ENCODE data around the gene ARHGAP12.

The ARHGAP12 gene

DNA sequence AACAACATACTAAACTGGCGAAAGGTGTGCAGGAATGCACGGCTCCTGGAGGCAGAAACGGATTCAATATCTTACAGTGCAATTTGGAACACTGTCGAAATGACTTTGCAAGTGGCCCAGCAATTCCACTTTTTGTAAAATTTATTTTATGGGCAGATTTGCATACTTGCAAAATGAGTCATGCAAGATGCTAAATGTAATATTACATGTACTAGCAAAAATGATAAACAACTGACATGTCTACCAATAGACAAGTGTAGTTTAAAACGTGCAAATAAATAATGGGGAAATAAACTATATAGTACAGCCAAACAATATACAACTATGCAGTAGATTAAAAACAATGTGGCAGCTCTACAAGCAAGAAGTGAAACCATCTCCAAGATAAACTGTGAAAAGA is 97.7 kb downstream of the ARHGAP12 start:
- H4K8ac ChIP-seq (ENCODE audit: low read depth, low read length): no peak overlapping the region
- no peak overlapping the region for H2BK120ac ChIP-seq (ENCODE audit: low read depth, low read length)
- no peaks in the 10 kb centered on the region for H3K79me2 ChIP-seq (ENCODE audit: control insufficient read depth, insufficient read depth, low read length)
- no peak overlapping the region for H3K4ac ChIP-seq (ENCODE audit: low read depth, low read length)
- H3K9ac ChIP-seq (ENCODE audit: low read length): no peak overlapping the region
- no peak overlapping the region for H3K56ac ChIP-seq (ENCODE audit: low read length)
- H4K5ac ChIP-seq (ENCODE audit: low read length): no peak overlapping the region
- no peaks in the 10 kb centered on the region for H3K27me3 ChIP-seq (ENCODE audit: insufficient read depth, low read length, poor library complexity)
- H2AK5ac ChIP-seq (ENCODE audit: low read length): no peak overlapping the region
- no CpG with 5 or more reads among the region's 5 CpGs for WGBS (ENCODE audit: extremely low coverage, insufficient coverage, low lambda C conversion rate)
- H3K4me1 ChIP-seq (ENCODE audit: control insufficient read depth, low read depth, low read length): peaks cover 5% of the 10 kb centered on the region
- H2BK5ac ChIP-seq (ENCODE audit: low read length): no peak overlapping the region
- H3K36me3 ChIP-seq (ENCODE audit: control insufficient read depth, insufficient read depth, low read length): no peaks in the 10 kb centered on the region
- no peaks in the 10 kb centered on the region for H3K79me1 ChIP-seq (ENCODE audit: low read length)
- no peak overlapping the region for H3K23ac ChIP-seq (ENCODE audit: low read length)
- H3K27ac ChIP-seq (ENCODE audit: low read depth, low read length): no peak overlapping the region
- H3K4me2 ChIP-seq (ENCODE audit: low read length): no peak overlapping the region
- no peak overlapping the region for H3K18ac ChIP-seq (ENCODE audit: low read length)
- H2BK15ac ChIP-seq (replicated peaks; ENCODE audit: low read depth): no peak overlapping the region
- DNase-seq: no peak
- no peak overlapping the region for H3K4me3 ChIP-seq (ENCODE audit: low read length)

DNA sequence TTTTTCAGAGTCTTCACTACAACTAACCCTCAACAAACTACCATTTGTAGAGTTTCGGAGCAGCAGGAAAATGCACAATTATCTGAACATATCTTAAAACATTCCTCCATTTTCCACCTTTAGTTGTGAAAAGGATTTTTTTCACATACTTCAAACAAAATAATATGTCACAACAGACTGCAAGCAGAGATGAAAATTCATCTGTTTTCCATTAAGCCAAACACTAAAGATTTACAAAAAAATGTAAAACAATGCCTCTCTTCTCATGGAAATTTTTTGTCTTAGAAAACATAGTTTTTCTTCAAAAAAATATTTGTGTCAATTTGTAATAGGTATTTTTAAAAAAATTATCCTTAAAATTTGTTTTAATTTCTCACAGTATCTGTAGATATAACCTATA is 98.9 kb downstream of the ARHGAP12 start:
- no CpG with 5 or more reads among the region's 1 CpG for WGBS (ENCODE audit: extremely low coverage, insufficient coverage, low lambda C conversion rate)

GRCh38 chr10:31823358-31823757 is 105.3 kb downstream of the ARHGAP12 start:
- DNase-seq: no peak
- WGBS (ENCODE audit: extremely low coverage, insufficient coverage, low lambda C conversion rate): no CpG with 5 or more reads among the region's 4 CpGs

More for the DNA sequence above, 98.9 kb downstream of the ARHGAP12 start:
- Histone ChIP-seq H3K9ac (ENCODE audit: low read length) (no peak overlapping the region), H4K8ac (ENCODE audit: low read depth, low read length) (peak overlapping the region; percentile 76), H3K4ac (ENCODE audit: low read depth, low read length) (no peak overlapping the region), H3K56ac (ENCODE audit: low read length) (no peak overlapping the region), H3K36me3 (ENCODE audit: control insufficient read depth, insufficient read depth, low read length) (no peaks in the 10 kb centered on the region), H3K4me1 (ENCODE audit: control insufficient read depth, low read depth, low read length) (peaks cover 5% of the 10 kb centered on the region), H3K4me2 (ENCODE audit: low read length) (no peak overlapping the region), H3K18ac (ENCODE audit: low read length) (no peak overlapping the region), H2AK5ac (ENCODE audit: low read length) (no peak overlapping the region), H4K5ac (ENCODE audit: low read length) (no peak overlapping the region), H3K27ac (ENCODE audit: low read depth, low read length) (no peak overlapping the region), H3K79me2 (ENCODE audit: control insufficient read depth, insufficient read depth, low read length) (no peaks in the 10 kb centered on the region), H2BK5ac (ENCODE audit: low read length) (no peak overlapping the region), H2BK15ac (replicated peaks; ENCODE audit: low read depth) (no peak overlapping the region), H3K79me1 (ENCODE audit: low read length) (no peaks in the 10 kb centered on the region), H3K4me3 (ENCODE audit: low read length) (no peak overlapping the region), H3K23ac (ENCODE audit: low read length) (no peak overlapping the region), H3K27me3 (ENCODE audit: insufficient read depth, low read length, poor library complexity) (no peaks in the 10 kb centered on the region), H2BK120ac (ENCODE audit: low read depth, low read length) (no peak overlapping the region)
- no peak for DNase-seq

DNA sequence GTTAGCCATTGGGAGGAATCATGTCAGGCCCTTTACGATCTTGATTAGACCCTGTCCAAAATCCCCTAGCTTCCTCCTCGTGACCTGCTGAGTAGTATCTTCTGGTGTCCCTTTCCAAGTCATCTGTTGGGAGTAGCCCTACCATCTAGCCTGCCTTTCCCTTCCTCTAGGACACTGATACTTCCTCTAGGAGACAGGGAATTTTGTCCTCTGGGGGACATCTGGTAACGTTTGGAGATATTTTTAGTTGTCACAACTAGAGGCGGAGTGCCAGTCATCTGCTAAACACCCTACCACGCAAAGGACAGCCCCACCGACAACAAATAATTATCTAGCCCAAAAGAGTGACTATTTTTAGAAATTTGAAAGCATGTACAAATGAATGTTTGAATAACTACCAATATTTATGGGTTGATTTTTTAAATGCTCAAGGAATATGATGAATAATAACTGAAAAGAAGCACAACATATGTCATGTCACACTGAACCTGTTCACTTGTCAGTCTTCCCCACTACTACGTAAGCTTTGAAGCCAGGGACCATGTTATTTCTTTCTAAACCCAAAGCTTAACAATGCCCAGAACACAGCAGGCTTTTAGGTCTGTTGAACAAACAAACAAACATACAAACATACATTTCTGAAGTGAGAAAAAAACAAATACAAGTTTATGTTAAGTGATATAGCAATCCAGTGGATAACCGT is 105.9 kb downstream of the ARHGAP12 start:
- Histone ChIP-seq H3K27me3 (ENCODE audit: insufficient read depth, low read length, poor library complexity) (no peaks in the 10 kb centered on the region), H3K4ac (ENCODE audit: low read depth, low read length) (no peak overlapping the region), H2BK120ac (ENCODE audit: low read depth, low read length) (no peak overlapping the region), H3K4me3 (ENCODE audit: low read length) (no peak overlapping the region), H3K79me1 (ENCODE audit: low read length) (no peaks in the 10 kb centered on the region), H3K36me3 (ENCODE audit: control insufficient read depth, insufficient read depth, low read length) (no peaks in the 10 kb centered on the region), H3K18ac (ENCODE audit: low read length) (no peak overlapping the region), H2BK5ac (ENCODE audit: low read length) (no peak overlapping the region), H3K23ac (ENCODE audit: low read length) (no peak overlapping the region), H3K79me2 (ENCODE audit: control insufficient read depth, insufficient read depth, low read length) (no peaks in the 10 kb centered on the region), H3K9ac (ENCODE audit: low read length) (no peak overlapping the region), H2AK5ac (ENCODE audit: low read length) (no peak overlapping the region), H3K56ac (ENCODE audit: low read length) (no peak overlapping the region), H4K5ac (ENCODE audit: low read length) (no peak overlapping the region), H3K27ac (ENCODE audit: low read depth, low read length) (no peak overlapping the region), H4K8ac (ENCODE audit: low read depth, low read length) (no peak overlapping the region), H2BK15ac (replicated peaks; ENCODE audit: low read depth) (no peak overlapping the region), H3K4me1 (ENCODE audit: control insufficient read depth, low read depth, low read length) (peaks cover 2% of the 10 kb centered on the region), H3K4me2 (ENCODE audit: low read length) (no peak overlapping the region)
- no CpG with 5 or more reads among the region's 8 CpGs for WGBS (ENCODE audit: extremely low coverage, insufficient coverage, low lambda C conversion rate)
- DNase-seq: no peak

More at GRCh38 chr10:31823358-31823757, 105.3 kb downstream of the ARHGAP12 start:
- H3K79me2 ChIP-seq (ENCODE audit: control insufficient read depth, insufficient read depth, low read length): no peaks in the 10 kb centered on the region
- H4K5ac ChIP-seq (ENCODE audit: low read length): no peak overlapping the region
- no peak overlapping the region for H3K9ac ChIP-seq (ENCODE audit: low read length)
- H2AK5ac ChIP-seq (ENCODE audit: low read length): no peak overlapping the region
- no peak overlapping the region for H3K18ac ChIP-seq (ENCODE audit: low read length)
- peaks cover 2% of the 10 kb centered on the region for H3K4me1 ChIP-seq (ENCODE audit: control insufficient read depth, low read depth, low read length)
- H3K36me3 ChIP-seq (ENCODE audit: control insufficient read depth, insufficient read depth, low read length): no peaks in the 10 kb centered on the region
- H3K4me3 ChIP-seq (ENCODE audit: low read length): no peak overlapping the region
- H2BK5ac ChIP-seq (ENCODE audit: low read length): no peak overlapping the region
- H3K79me1 ChIP-seq (ENCODE audit: low read length): no peaks in the 10 kb centered on the region
- H3K27me3 ChIP-seq (ENCODE audit: insufficient read depth, low read length, poor library complexity): no peaks in the 10 kb centered on the region
- H3K4ac ChIP-seq (ENCODE audit: low read depth, low read length): no peak overlapping the region
- no peak overlapping the region for H4K8ac ChIP-seq (ENCODE audit: low read depth, low read length)
- no peak overlapping the region for H3K4me2 ChIP-seq (ENCODE audit: low read length)
- no peak overlapping the region for H2BK15ac ChIP-seq (replicated peaks; ENCODE audit: low read depth)
- no peak overlapping the region for H2BK120ac ChIP-seq (ENCODE audit: low read depth, low read length)
- no peak overlapping the region for H3K27ac ChIP-seq (ENCODE audit: low read depth, low read length)
- H3K56ac ChIP-seq (ENCODE audit: low read length): no peak overlapping the region
- no peak overlapping the region for H3K23ac ChIP-seq (ENCODE audit: low read length)

GRCh38 chr10:31822150-31822549 is 106.5 kb downstream of the ARHGAP12 start:
- Histone ChIP-seq H3K4me3 (ENCODE audit: low read length) (no peak overlapping the region), H2BK120ac (ENCODE audit: low read depth, low read length) (no peak overlapping the region), H3K23ac (ENCODE audit: low read length) (no peak overlapping the region), H3K4ac (ENCODE audit: low read depth, low read length) (no peak overlapping the region), H2BK15ac (replicated peaks; ENCODE audit: low read depth) (no peak overlapping the region), H3K79me2 (ENCODE audit: control insufficient read depth, insufficient read depth, low read length) (no peaks in the 10 kb centered on the region), H3K18ac (ENCODE audit: low read length) (no peak overlapping the region), H2BK5ac (ENCODE audit: low read length) (no peak overlapping the region), H3K27me3 (ENCODE audit: insufficient read depth, low read length, poor library complexity) (no peaks in the 10 kb centered on the region), H3K4me2 (ENCODE audit: low read length) (no peak overlapping the region), H3K79me1 (ENCODE audit: low read length) (no peaks in the 10 kb centered on the region), H3K9ac (ENCODE audit: low read length) (no peak overlapping the region), H3K56ac (ENCODE audit: low read length) (no peak overlapping the region), H3K36me3 (ENCODE audit: control insufficient read depth, insufficient read depth, low read length) (no peaks in the 10 kb centered on the region), H3K4me1 (ENCODE audit: control insufficient read depth, low read depth, low read length) (peaks cover 2% of the 10 kb centered on the region), H3K27ac (ENCODE audit: low read depth, low read length) (no peak overlapping the region), H4K5ac (ENCODE audit: low read length) (no peak overlapping the region), H2AK5ac (ENCODE audit: low read length) (no peak overlapping the region), H4K8ac (ENCODE audit: low read depth, low read length) (no peak overlapping the region)
- DNase-seq: no peak
- no CpG with 5 or more reads among the region's 4 CpGs for WGBS (ENCODE audit: extremely low coverage, insufficient coverage, low lambda C conversion rate)

Measured in mesendoderm (in vitro differentiated cells).